Stomach smooth muscle (tissue), 2 donors: ENCODE results near the gene SART1.
A peak's percentile ranks its signal among the peaks of the same experiment; 100 is the strongest.

Experiments
- H3K27ac ChIP-seq: one replicate; pipeline ENCODE4 v1.7.0; 2013; ENCODE audit warnings: mild to moderate bottlenecking, low read length, inconsistent platforms
- H3K27me3 ChIP-seq, 2 donors: one replicate each; pipeline ENCODE4 v1.7.0; 2013; ENCODE audit warnings: low read length in 2 of 2; ENCODE audit not compliant: insufficient read depth in 2 of 2, control insufficient read depth in 1 of 2
- H3K36me3 ChIP-seq, 2 donors: one replicate each; pipeline ENCODE4 v1.7.0; 2013; ENCODE audit warnings: low read length in 2 of 2; ENCODE audit not compliant: control insufficient read depth in 2 of 2, insufficient read depth in 2 of 2
- H3K4me1 ChIP-seq: one replicate; pipeline ENCODE4 v1.7.0; 2013; ENCODE audit warnings: low read length; ENCODE audit not compliant: control insufficient read depth, insufficient read depth
- H3K4me3 ChIP-seq, 2 donors: one replicate each; pipeline ENCODE4 v1.7.0; 2013; ENCODE audit warnings: low read length in 2 of 2
- H3K9ac ChIP-seq, 2 donors: one replicate each; pipeline ENCODE4 v1.7.0; 2013; ENCODE audit warnings: low read length in 2 of 2, mild to moderate bottlenecking in 1 of 2
- H3K9me3 ChIP-seq, 2 donors: one replicate each; pipeline ENCODE4 v1.7.0; 2013; ENCODE audit warnings: low read length in 2 of 2; ENCODE audit not compliant: control insufficient read depth in 2 of 2
- donor health status: healthy.
- donor health status: Pancreatic carcinoma.

Gene SART1

GRCh38 chr11:66011785-66012303 is 50.3 kb downstream of the SART1 start, which contains the start of gene CST6:
Gene CST6, plus strand, starts transcription at chr11:66012008. Its CDS starts 37 bp downstream, at chr11:66012045.
- H3K9me3 ChIP-seq = no peaks in the 10 kb centered on the region
- H3K27me3 ChIP-seq = peaks cover 17 to 25% of the 10 kb centered on the region in 2 donors
- H3K27ac ChIP-seq = no peak within 1 kb of the TSS
- no peaks in the 10 kb centered on the region for H3K36me3 ChIP-seq
- H3K4me3 ChIP-seq = peak within 1 kb of the TSS; percentile 22 to 60
- H3K9ac ChIP-seq = no peak within 1 kb of the TSS
- peaks cover 9% of the 10 kb centered on the region for H3K4me1 ChIP-seq

DNA sequence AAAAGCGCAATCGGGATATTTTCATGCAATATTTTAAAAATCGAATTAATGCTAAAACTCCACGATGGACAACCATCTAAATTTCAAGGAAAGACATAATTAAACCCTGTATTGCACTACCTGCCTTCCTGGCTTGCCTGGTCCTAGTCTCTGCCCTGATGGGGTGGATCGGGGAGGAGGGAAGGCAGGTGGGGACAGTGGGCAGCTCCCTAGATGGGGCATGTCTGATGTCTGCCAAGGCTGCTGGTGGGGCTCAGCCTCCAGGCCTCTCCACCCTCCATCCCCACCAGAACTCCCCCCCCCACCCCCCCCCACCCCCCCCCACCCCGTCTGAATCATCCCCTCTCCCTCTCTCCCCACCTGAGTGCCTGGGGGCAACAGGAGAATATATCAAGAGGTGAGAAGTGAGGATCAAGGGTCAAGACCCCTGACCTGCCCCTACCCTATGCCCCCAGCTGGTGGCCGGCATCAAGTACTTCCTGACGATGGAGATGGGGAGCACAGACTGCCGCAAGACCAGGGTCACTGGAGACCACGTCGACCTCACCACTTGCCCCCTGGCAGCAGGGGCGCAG is 50.9 kb downstream of the SART1 start:
- Histone ChIP-seq H3K27me3 (peaks cover 17 to 25% of the 10 kb centered on the region in 2 donors), H3K36me3 (no peaks in the 10 kb centered on the region), H3K4me1 (peaks cover 9% of the 10 kb centered on the region), H3K27ac (no peak overlapping the region), H3K9ac (no peak overlapping the region), H3K4me3 (no peak overlapping the region), H3K9me3 (no peaks in the 10 kb centered on the region)

DNA sequence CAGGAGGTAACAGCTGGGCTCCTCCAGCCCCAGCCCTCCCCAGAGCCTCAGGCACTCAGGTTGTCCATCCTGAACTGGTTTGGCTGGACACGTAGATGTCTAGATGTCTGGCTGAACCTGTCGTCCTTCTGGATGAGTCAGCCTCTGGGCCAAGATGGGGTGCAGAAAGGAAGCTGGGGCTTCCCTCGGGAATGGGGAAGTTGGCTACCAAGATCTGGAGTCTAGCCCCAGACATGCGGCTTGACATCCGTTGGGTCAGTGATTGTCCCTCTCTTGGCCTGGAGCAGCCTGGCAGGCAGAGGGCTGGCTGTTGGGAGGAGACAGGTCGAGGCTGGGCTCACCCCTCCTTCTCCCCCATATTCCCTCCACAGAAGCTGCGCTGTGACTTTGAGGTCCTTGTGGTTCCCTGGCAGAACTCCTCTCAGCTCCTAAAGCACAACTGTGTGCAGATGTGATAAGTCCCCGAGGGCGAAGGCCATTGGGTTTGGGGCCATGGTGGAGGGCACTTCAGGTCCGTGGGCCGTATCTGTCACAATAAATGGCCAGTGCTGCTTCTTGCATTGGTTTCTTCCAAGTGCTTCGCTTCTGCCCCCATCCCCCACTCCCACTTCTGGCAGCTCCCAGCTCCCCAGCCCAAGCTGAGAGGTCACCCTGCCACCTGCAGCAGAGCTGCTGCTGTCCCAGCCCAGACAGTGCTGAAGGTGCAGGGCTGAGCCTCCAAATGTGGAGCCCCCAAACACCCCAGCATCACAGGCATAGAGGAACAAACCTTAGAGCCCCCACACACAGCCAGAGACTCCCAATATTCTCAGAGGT is 51.6 kb downstream of the SART1 start:
- H3K9ac ChIP-seq = no peak overlapping the region
- H3K4me3 ChIP-seq = no peak overlapping the region
- peaks cover 17 to 25% of the 10 kb centered on the region in 2 donors for H3K27me3 ChIP-seq
- no peak overlapping the region for H3K27ac ChIP-seq
- H3K9me3 ChIP-seq = no peaks in the 10 kb centered on the region
- no peaks in the 10 kb centered on the region for H3K36me3 ChIP-seq
- H3K4me1 ChIP-seq = peaks cover 9% of the 10 kb centered on the region

DNA sequence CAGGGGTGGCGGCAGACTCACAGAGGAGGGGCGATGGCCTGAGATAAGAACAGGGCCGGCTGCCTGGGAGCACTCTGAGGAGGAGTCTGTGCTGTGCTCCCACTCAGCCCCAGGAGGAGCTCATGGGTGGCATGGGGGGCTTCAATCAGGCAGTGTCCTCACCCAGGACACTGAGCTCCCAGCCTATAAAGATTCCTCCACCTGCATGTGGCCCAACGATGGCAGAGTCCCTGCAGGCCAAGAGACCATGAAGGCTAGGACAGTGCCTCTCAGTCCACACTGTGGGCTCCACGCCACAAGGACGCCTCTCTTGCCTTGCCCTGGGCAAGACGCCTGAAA is 52.2 kb downstream of the SART1 start:
- no peak overlapping the region for H3K9ac ChIP-seq
- H3K4me1 ChIP-seq = peaks cover 9% of the 10 kb centered on the region
- no peak overlapping the region for H3K27ac ChIP-seq
- H3K9me3 ChIP-seq = no peaks in the 10 kb centered on the region
- H3K36me3 ChIP-seq = no peaks in the 10 kb centered on the region
- H3K27me3 ChIP-seq = peaks cover 17 to 25% of the 10 kb centered on the region in 2 donors
- H3K4me3 ChIP-seq = no peak overlapping the region

- Histone ChIP-seq H3K9me3 (no peaks in the 10 kb centered on the region), H3K27me3 (peaks cover 17 to 25% of the 10 kb centered on the region in 2 donors), H3K9ac (no peak overlapping the region), H3K4me3 (no peak overlapping the region), H3K27ac (no peak overlapping the region), H3K4me1 (peaks cover 9% of the 10 kb centered on the region), H3K36me3 (no peaks in the 10 kb centered on the region)
Measured at GRCh38 chr11:66014804-66015453, 53.4 kb downstream of the SART1 start.

GRCh38 chr11:66015454-66015881 is 53.9 kb downstream of the SART1 start:
- H3K27ac ChIP-seq = no peak overlapping the region
- H3K27me3 ChIP-seq = peaks cover 17 to 25% of the 10 kb centered on the region in 2 donors
- H3K9ac ChIP-seq = no peak overlapping the region
- H3K36me3 ChIP-seq = no peaks in the 10 kb centered on the region
- H3K4me1 ChIP-seq = peaks cover 9% of the 10 kb centered on the region
- H3K9me3 ChIP-seq = no peaks in the 10 kb centered on the region
- H3K4me3 ChIP-seq = no peak overlapping the region

DNA sequence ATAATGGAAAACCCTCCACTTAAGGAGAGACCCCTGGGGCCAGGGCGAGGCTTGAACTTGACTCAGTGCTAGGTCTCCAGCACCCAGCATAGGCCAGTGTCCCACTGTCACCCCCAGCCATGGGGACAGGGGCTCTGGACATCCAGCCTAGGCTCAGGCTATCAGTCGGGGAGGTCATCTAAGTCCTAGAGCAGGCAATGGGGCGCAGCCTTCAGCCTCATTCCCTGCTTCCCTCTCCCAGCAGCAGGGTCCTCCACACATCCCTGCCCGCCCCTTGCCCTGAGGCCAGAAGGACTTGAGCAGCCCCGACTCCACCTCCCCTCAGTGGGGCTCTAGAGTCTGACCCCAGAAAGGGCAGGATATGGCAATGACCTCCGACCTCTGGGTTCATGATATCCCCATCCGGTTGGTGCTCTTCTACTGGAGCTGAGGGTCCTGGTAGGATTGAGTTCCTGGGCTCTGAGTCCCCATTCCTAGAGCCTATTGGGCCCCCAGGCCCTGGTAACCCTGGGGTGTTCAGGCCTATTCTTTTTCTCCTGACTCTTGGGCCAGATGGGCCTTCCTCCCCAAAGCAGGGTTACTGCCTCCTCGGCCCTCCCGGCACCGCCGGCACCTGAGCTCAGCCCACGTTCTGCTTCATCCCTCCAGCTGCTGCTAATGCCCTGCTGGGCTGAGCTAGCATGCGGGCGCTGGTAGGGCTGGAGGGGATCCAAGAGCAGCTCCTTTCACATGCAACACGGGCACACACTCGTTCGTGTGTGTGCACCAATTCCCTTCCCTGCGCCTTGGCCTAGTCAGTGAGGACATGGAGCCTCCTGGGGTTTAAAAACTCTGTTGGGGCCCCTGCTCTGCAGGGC is 54.6 kb downstream of the SART1 start:
- Histone ChIP-seq H3K4me3 (no peak overlapping the region), H3K27me3 (peaks cover 17 to 24% of the 10 kb centered on the region in 2 donors), H3K9me3 (no peaks in the 10 kb centered on the region), H3K4me1 (peaks cover 9% of the 10 kb centered on the region), H3K9ac (no peak overlapping the region), H3K36me3 (no peaks in the 10 kb centered on the region), H3K27ac (no peak overlapping the region)

GRCh38 chr11:66016793-66017177 is 55.3 kb downstream of the SART1 start:
- no peaks in the 10 kb centered on the region for H3K9me3 ChIP-seq
- H3K27me3 ChIP-seq = peaks cover 17 to 23% of the 10 kb centered on the region in 2 donors
- no peaks in the 10 kb centered on the region for H3K36me3 ChIP-seq
- no peak overlapping the region for H3K9ac ChIP-seq
- peaks cover 6% of the 10 kb centered on the region for H3K4me1 ChIP-seq
- H3K4me3 ChIP-seq = no peak overlapping the region
- no peak overlapping the region for H3K27ac ChIP-seq

GRCh38 chr11:66017321-66017720 is 55.8 kb downstream of the SART1 start:
- peaks cover 2% of the 10 kb centered on the region for H3K4me1 ChIP-seq
- no peak overlapping the region for H3K9ac ChIP-seq
- peaks cover 14 to 18% of the 10 kb centered on the region in 2 donors for H3K27me3 ChIP-seq
- no peaks in the 10 kb centered on the region for H3K36me3 ChIP-seq
- H3K9me3 ChIP-seq = no peaks in the 10 kb centered on the region
- no peak overlapping the region for H3K27ac ChIP-seq
- H3K4me3 ChIP-seq = no peak overlapping the region

GRCh38 chr11:66020212-66020611 is 58.7 kb downstream of the SART1 start:
- Histone ChIP-seq H3K9ac (no peak overlapping the region), H3K9me3 (no peaks in the 10 kb centered on the region), H3K4me1 (peaks cover 6% of the 10 kb centered on the region), H3K27me3 (peaks cover 2 to 3% of the 10 kb centered on the region in 2 donors), H3K36me3 (no peaks in the 10 kb centered on the region), H3K4me3 (no peak overlapping the region), H3K27ac (no peak overlapping the region)
